ENCODE results near the gene FXYD5.

Gene FXYD5

GRCh38 chr19:35120492-35120891 is 34.0 kb upstream of the FXYD5 start:
- TF ChIP-seq ZFX (IDR thresholded peaks at IDR 0.05; ENCODE audit: borderline replicate concordance) (no peak), CTCF (IDR thresholded peaks at IDR 0.05) (no peak)
- peak overlapping the region; percentile 91 for H3K27ac ChIP-seq

- TF ChIP-seq CTCF (IDR thresholded peaks at IDR 0.05) (no peak), ZFX (IDR thresholded peaks at IDR 0.05; ENCODE audit: borderline replicate concordance) (no peak)
- H3K27ac ChIP-seq: no peak overlapping the region; the same call in 1 of the 2 replicates
These were observed 33.6 kb upstream of the FXYD5 start for GRCh38 chr19:35120898-35121297.

- peak overlapping the region; percentile 71 for H3K27ac ChIP-seq
- no peak for TF ChIP-seq CTCF (IDR thresholded peaks at IDR 0.05)
- TF ChIP-seq ZFX (IDR thresholded peaks at IDR 0.05; ENCODE audit: borderline replicate concordance): no peak
These were observed 31.6 kb upstream of the FXYD5 start for GRCh38 chr19:35122687-35123551.

DNA sequence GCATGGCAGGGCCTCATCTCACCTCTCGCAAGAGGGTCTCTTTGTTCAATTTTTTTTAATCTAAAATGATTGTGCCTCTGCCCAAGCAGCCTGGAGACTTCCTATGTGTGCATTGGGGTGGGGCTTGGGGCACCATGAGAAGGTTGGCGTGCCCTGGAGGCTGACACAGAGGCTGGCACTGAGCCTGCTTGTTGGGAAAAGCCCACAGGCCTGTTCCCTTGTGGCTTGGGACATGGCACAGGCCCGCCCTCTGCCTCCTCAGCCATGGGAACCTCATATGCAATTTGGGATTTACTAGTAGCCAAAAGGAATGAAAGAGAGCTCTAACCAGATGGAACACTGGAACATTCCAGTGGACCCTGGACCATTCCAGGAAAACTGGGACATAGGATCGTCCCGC is 31.0 kb upstream of the FXYD5 start:
- TF ChIP-seq ZFX (IDR thresholded peaks at IDR 0.05; ENCODE audit: borderline replicate concordance): no peak
- no peak for TF ChIP-seq CTCF (IDR thresholded peaks at IDR 0.05)
- H3K27ac ChIP-seq: peak overlapping the region; percentile 71

- H3K27ac ChIP-seq: peak overlapping the region; percentile 71
- TF ChIP-seq CTCF (IDR thresholded peaks at IDR 0.05): no peak
- TF ChIP-seq ZFX (IDR thresholded peaks at IDR 0.05; ENCODE audit: borderline replicate concordance): no peak
These were observed 30.2 kb upstream of the FXYD5 start for GRCh38 chr19:35124098-35125060.

- peak overlapping the region; percentile 71 for H3K27ac ChIP-seq
- TF ChIP-seq CTCF (IDR thresholded peaks at IDR 0.05) (no peak), ZFX (IDR thresholded peaks at IDR 0.05; ENCODE audit: borderline replicate concordance) (no peak)
These were observed 29.2 kb upstream of the FXYD5 start for GRCh38 chr19:35125270-35125717.
